Fibroblast of pulmonary artery (primary cell): ENCODE results near the gene HHAT.

Experiments used
- DNase-seq: peaks from one replicate; pipeline ENCODE4 v3.0.0-alpha.2; 2010; ENCODE audit warnings: low read depth
- H3K4me3 ChIP-seq: replicated peaks from 2 replicates; pipeline ENCODE4 v1.5.1; 2011; ENCODE audit warnings: low read depth, mild to moderate bottlenecking, control low read depth, low read length, moderate library complexity
- CTCF ChIP-seq: IDR thresholded peaks from 2 replicates; pipeline ENCODE4 v1.5.1; 2011; ENCODE audit warnings: mild to moderate bottlenecking, control low read depth, low read length, inconsistent platforms; ENCODE audit errors: missing control alignments

The HHAT gene

GRCh38 chr1:210618369-210618768 is 289.7 kb downstream of the HHAT start:
- no peak for DNase-seq
- no peak overlapping the region for H3K4me3 ChIP-seq
- TF ChIP-seq CTCF = no peak

- no peak for DNase-seq
- no peak for TF ChIP-seq CTCF
- H3K4me3 ChIP-seq = no peak overlapping the region
These were observed 292.3 kb downstream of the HHAT start for GRCh38 chr1:210620867-210621488.

GRCh38 chr1:210621712-210622111 is 293.0 kb downstream of the HHAT start:
- DNase-seq = no peak
- TF ChIP-seq CTCF = no peak
- H3K4me3 ChIP-seq = no peak overlapping the region

- no peak for DNase-seq
- no peak overlapping the region for H3K4me3 ChIP-seq
- no peak for TF ChIP-seq CTCF
These were observed 296.0 kb downstream of the HHAT start for GRCh38 chr1:210624722-210625121.

GRCh38 chr1:210625715-210626114 is 297.0 kb downstream of the HHAT start:
- no peak overlapping the region for H3K4me3 ChIP-seq
- TF ChIP-seq CTCF = no peak
- DNase-seq = no peak

GRCh38 chr1:210626341-210626740 is 297.6 kb downstream of the HHAT start:
- H3K4me3 ChIP-seq = no peak overlapping the region
- no peak for TF ChIP-seq CTCF
- no peak for DNase-seq

- TF ChIP-seq CTCF = no peak
- H3K4me3 ChIP-seq = no peak overlapping the region
These were observed 299.1 kb downstream of the HHAT start for GRCh38 chr1:210627755-210628154.

More at GRCh38 chr1:210627755-210628154, 299.1 kb downstream of the HHAT start:
- no peak for DNase-seq
